HG03175 (cell line): ENCODE measurements around the gene NR3C2.

Source experiments
- ATAC-seq: cut with Tn5 transposase; IDR thresholded peaks from one replicate; pipeline ENCODE4 v1.9.1; 2021; ENCODE audit warnings: mild to moderate bottlenecking, moderate library complexity; ENCODE audit not compliant: unreplicated experiment

Gene NR3C2

DNA sequence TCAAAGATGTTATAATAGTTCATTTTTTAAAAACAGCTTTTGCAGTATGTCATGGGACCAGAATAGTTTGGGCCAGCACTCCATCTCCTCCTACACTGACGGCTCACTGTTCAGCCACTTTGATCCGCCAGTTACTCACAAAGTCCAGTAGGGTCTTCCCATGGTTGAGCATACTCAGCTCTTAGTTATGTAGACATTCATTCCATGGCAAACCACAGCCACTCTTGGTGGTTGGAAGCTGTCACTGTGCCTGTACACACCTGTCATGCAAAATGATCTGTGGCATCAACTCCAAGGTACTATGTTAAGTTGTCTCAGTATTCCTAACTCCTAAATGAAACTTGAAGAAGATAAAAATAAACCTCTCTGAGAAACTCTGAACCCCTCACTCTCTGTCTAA, 127.2 kb downstream of the NR3C2 start:
- no peak for ATAC-seq

- ATAC-seq, result no peak
Measured at GRCh38 chr4:148312956-148313490, 129.2 kb downstream of the NR3C2 start.

DNA sequence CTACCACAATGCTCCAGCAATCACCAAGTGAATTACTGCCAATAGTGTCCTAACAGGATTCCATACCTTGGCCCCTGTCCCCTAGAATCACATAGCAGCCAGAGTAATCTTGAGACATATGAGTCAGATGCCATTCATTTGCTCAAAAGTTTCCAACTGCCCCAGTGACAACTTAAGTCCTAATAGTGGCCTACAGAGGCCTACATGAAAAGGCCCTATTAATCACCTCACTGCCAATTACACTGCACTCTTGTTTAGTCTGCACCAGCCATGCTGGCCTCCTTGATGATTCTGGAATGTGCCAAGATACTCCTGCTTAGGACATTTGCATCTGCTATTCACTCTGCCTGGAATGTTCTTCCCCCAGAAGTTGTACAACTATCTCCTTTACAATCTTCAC, 130.7 kb downstream of the NR3C2 start:
- no peak for ATAC-seq

GRCh38 chr4:148310756-148311155, 131.5 kb downstream of the NR3C2 start:
- ATAC-seq, result no peak

- ATAC-seq, result no peak
Measured at GRCh38 chr4:148305751-148306150, 136.5 kb downstream of the NR3C2 start.

GRCh38 chr4:148302416-148302815, 139.8 kb downstream of the NR3C2 start:
- ATAC-seq, result no peak

DNA sequence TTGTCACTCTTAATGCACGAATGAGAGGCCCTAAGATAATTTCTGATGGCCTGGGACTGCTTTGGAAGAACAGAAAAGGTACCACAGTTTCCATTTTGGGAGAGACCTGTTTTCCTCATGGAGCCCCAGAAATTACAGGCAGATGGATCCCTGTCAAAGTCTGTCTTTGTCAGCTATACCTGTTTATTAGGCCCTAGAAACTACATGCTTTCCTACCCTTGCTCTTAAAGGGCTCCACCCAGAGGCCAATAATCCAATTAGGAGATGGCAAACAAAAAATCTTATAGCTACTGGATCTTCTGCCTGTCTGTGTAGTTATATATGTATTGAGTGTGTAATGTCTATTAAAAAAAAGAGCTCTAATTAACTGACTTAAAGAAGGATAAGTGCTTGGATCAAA, 141.3 kb downstream of the NR3C2 start:
- no peak for ATAC-seq

DNA sequence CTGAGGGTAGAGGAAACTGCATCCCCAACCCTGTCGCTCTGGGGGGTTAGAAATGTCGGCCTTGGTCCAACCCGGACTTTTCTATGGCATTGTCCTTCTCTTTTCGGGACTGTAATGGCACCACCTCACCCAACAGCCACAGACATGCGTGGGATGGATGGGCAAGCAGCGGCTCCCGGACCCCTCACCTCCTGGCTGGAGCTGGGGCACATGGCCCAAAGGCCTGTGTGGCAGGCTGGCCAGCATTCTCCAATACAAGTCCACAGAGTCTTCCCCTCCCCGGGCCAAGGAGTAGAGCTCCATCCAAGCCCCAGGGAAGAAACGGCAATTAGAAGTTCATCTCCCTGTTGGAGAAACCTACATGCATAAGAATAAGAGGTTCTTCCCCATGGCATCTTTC, 142.9 kb downstream of the NR3C2 start:
- no peak for ATAC-seq

DNA sequence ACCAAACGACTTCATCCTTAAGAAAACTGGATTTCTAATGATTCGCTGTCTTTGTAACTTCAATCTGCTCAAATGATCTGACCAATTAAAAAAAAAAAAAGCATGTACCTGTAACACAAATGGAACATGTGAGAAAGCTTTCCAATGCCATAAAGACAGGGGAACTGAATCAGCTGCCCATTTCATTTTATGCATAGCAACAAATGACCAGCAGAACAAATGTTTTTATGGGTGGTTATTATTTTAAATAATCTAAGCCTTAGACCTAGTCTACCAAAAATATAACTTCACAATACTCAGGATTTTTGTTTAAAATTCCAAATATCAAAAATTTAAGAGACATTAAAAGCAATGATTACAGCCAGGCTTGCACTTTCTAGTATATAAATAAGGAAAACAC, 145.7 kb downstream of the NR3C2 start:
- no peak for ATAC-seq

GRCh38 chr4:148295642-148296041, 146.6 kb downstream of the NR3C2 start:
- ATAC-seq, result no peak

- ATAC-seq, result no peak
Measured at GRCh38 chr4:148293571-148293970, 148.6 kb downstream of the NR3C2 start.

- no peak for ATAC-seq
Measured at GRCh38 chr4:148292686-148293085, 149.5 kb downstream of the NR3C2 start.

DNA sequence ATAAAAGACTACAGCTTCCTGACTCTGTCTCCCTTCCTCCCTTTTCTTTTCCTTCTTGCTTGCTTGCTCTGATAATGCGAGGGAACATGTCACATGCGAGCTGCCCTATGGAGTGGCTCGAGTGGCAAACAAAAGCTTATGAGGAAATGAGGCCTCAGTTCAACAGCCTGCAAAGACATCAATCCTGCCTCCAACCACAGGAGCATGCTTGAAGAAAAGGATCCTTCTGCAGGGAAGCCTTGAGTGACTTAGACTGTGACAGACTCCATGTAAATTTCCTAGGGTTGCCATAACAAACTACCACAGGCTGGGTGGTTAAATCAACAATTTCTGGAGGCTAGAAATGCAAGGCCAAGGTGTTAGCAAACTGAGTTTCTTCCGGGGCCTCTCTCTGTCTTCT, 152.5 kb downstream of the NR3C2 start:
- ATAC-seq, result no peak

- no peak for ATAC-seq
Measured at GRCh38 chr4:148288448-148288847, 153.8 kb downstream of the NR3C2 start.

- ATAC-seq, result no peak
Measured at GRCh38 chr4:148287111-148287510, 155.1 kb downstream of the NR3C2 start.

DNA sequence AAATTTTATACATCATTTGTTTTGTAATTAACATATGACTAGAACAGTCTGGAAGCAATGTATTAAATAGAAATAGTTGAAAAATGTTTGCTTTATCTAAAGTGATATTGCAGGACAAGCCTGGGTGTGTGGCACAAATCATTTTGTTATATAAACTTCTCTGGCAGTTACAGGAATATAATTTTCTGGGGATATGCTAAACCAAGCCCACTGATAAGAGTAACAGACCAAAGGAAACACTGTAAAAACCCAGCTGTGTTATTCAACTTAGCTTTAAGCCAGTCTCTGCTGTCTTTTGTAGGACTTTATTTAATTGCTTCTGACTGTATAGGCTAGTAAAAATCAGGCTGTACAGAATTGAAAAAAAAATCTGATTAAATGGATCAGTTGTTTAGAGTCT, 156.2 kb downstream of the NR3C2 start:
- ATAC-seq, result no peak

GRCh38 chr4:148283665-148284064, 158.5 kb downstream of the NR3C2 start:
- no peak for ATAC-seq

DNA sequence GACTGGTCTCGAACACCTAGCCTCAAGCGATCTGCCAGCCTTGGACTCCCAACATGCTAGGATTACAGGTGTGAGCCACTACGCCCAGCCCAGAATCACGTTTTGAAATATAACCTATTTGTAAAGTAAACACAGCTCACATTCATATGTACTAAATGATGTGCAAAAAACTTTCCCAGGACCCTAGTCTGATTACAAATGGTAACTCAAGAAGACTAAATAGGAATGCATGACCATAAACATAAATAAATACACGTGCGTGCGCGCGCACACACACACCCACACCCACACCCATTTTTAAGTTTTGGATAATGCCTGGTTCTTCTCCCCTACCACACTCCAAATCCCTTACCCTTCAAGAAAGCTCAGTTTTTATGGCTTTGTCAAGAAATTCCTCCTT, 163.9 kb downstream of the NR3C2 start:
- no peak for ATAC-seq

DNA sequence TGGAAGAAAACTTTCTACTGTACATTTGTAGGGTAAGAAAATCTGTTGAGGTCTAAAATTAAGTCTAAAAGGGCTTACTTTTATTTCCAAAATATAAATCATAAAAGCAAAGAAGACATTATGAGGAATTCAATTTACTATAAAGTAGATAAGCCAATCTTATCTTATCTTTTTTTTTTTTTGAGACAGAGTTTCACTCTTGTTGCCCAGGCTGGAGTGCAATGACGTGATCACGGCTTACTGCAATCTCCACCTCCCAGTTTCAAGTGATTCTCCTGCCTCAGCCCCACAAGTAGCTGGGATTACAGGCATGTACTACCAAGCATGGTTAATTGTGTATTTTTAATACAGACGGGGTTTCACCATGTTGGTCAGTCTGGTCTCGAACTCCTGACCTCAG, 166.9 kb downstream of the NR3C2 start:
- ATAC-seq, result no peak

GRCh38 chr4:148273501-148273986, 168.7 kb downstream of the NR3C2 start:
- ATAC-seq, result no peak

DNA sequence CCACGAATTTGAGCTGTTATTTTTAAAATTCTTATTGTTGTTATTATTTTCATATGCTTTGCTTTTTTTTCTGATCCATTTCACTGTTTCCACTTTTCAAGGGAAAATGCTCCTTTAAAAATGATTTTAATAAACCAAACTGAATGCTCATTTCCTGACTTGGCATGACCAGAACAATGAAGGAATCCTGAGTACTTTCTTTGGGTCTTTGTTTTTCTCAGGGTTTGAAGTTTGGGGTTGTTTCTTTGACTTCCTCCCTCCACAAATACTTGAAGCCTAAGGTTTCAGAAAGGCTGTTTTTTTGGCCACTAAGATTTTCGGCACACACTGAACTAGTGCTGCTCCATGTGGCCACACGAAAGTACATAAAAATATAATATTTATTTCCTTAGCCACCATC, 171.0 kb downstream of the NR3C2 start:
- ATAC-seq, result no peak

GRCh38 chr4:148270630-148271029, 171.6 kb downstream of the NR3C2 start:
- no peak for ATAC-seq

DNA sequence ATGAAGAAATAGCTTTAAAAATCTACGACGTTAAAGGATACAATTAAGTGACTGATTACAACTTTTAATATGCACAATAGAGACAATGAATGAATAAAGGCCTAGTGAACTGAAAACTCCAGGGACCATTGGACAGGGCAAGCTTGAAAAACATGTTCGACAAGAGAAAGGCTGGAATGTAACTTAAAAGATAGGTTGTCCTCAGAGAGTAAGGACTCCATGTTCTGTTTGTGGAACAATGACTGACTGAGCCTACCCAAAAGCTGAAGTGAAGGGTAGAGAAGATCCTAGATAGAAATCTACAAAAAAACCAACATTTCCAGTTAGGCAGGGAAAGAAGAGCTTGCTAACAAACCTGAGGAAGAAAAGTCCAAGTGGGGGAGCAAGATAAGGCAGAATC, 173.4 kb downstream of the NR3C2 start:
- no peak for ATAC-seq

GRCh38 chr4:148266921-148267320, 175.3 kb downstream of the NR3C2 start:
- ATAC-seq, result no peak
